ENCODE results near the gene FCHSD2. TPM values are rescaled to one million over a fixed set of nuclear protein-coding genes. Genes with fewer than 3 reads are reported as not detected.
A peak's percentile ranks its signal among the peaks of the same experiment; 100 is the strongest.

FCHSD2 gene
- total and polyA plus RNA-seq, 2 of the 13 experiments (the other 11 are each of a cell fraction or from before 2014, with no cell fraction given): 20.5 to 24.8 TPM

DNA sequence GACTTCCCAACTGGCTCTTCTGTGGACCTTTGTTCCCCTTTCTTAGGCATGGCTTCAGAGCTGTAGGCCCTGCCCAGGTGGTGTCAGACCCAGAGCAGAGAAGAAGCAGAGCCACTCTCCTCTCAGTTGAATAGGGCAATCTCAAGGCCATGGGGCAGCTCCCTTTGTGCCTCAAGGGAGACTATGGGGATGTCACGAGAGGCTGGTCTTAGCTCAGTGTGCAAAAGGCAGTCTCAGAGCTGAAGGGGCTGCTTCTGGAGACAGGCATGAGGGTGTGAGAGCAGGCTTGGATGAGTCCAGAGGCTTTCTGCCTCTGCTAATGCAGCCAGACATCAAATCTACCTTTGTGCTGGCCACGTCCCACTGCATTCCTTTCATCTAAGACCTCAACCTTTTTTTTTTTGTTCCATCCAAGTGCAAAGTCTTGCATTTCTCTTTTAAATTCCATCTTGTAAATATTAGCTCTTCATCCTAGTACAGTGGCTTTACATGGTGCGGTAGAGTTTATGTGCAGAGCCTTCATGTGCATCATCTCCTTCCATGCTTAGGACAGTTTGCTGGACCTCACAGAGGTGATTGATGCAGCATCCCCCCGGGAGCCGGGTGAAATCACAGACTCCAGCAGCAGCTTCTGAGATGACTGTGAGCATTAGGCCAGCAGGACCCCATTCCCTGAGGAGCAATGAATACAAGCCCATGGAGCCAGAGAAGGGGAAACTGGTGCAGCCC is 34.2 kb upstream of the FCHSD2 start (continued):
- TF ChIP-seq ZNF773 (CRISPR knock-in tag; IDR thresholded peaks at IDR 0.05; ENCODE audit: borderline replicate concordance): no peak
- TF ChIP-seq ZNF205 (CRISPR knock-in tag; IDR thresholded peaks at IDR 0.05): no peak
- TF ChIP-seq ZNF451 (CRISPR knock-in tag; IDR thresholded peaks at IDR 0.05): no peak
- 0 out of 2 replicates have a peak, but pooled peaks have one; percentile 2 for TF ChIP-seq CEBPG (CRISPR knock-in tag; IDR thresholded peaks at IDR 0.05)
- TF ChIP-seq SALL1 (CRISPR knock-in tag; IDR thresholded peaks at IDR 0.05): peak; percentile 49
- TF ChIP-seq KDM4B (CRISPR knock-in tag; IDR thresholded peaks at IDR 0.05): 0 out of 2 replicates have a peak, but pooled peaks have one; percentile 18
- TF ChIP-seq KLF9 (CRISPR knock-in tag; IDR thresholded peaks at IDR 0.05; ENCODE audit: low read depth): no peak
- TF ChIP-seq, protein P1, sequence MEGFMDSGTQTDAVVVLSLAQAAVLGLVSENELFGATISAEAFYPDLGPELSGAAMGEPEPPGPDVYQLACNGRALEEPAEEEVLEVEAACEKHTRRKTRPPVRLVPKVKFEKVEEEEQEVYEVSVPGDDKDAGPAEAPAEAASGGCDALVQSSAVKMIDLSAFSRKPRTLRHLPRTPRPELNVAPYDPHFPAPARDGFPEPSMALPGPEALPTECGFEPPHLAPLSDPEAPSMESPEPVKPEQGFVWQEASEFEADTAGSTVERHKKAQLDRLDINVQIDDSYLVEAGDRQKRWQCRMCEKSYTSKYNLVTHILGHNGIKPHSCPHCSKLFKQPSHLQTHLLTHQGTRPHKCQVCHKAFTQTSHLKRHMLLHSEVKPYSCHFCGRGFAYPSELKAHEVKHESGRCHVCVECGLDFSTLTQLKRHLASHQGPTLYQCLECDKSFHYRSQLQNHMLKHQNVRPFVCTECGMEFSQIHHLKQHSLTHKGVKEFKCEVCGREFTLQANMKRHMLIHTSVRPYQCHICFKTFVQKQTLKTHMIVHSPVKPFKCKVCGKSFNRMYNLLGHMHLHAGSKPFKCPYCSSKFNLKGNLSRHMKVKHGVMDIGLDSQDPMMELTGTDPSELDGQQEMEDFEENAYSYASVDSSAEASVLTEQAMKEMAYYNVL (CRISPR knock-in tag; IDR thresholded peaks at IDR 0.05; ENCODE audit: borderline replicate concordance): no peak; the same call in 1 of the 2 replicates
- TF ChIP-seq ZNF160 (CRISPR knock-in tag; IDR thresholded peaks at IDR 0.05): no peak
- TF ChIP-seq ZNF280B (CRISPR knock-in tag; IDR thresholded peaks at IDR 0.05; ENCODE audit: borderline replicate concordance): no peak
- 0 out of 2 replicates have a peak, but pooled peaks have one; percentile 6 for TF ChIP-seq ZNF350 (CRISPR knock-in tag; IDR thresholded peaks at IDR 0.05; ENCODE audit: borderline replicate concordance, low read depth)
- TF ChIP-seq NFYB (CRISPR knock-in tag; IDR thresholded peaks at IDR 0.05): no peak
- TF ChIP-seq, protein P2, sequence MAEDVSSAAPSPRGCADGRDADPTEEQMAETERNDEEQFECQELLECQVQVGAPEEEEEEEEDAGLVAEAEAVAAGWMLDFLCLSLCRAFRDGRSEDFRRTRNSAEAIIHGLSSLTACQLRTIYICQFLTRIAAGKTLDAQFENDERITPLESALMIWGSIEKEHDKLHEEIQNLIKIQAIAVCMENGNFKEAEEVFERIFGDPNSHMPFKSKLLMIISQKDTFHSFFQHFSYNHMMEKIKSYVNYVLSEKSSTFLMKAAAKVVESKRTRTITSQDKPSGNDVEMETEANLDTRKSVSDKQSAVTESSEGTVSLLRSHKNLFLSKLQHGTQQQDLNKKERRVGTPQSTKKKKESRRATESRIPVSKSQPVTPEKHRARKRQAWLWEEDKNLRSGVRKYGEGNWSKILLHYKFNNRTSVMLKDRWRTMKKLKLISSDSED (CRISPR knock-in tag; IDR thresholded peaks at IDR 0.05): no peak
- no peak for TF ChIP-seq NR0B2 (CRISPR knock-in tag; IDR thresholded peaks at IDR 0.05)
- TF ChIP-seq MXD4 (CRISPR knock-in tag; IDR thresholded peaks at IDR 0.05): no peak
- TF ChIP-seq, protein P3, sequence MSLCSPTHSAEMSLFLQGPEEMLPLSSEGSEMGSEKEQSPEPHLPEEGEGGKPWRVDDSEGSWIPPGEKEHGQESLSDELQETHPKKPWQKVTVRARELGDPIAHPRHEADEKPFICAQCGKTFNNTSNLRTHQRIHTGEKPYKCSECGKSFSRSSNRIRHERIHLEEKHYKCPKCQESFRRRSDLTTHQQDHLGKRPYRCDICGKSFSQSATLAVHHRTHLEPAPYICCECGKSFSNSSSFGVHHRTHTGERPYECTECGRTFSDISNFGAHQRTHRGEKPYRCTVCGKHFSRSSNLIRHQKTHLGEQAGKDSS (CRISPR knock-in tag; IDR thresholded peaks at IDR 0.05; ENCODE audit: borderline replicate concordance, low read depth): peak; percentile 6; the same call in 1 of the 2 replicates
- 0 out of 2 replicates have a peak, but pooled peaks have one; percentile 16 for TF ChIP-seq ZSCAN9 (CRISPR knock-in tag; IDR thresholded peaks at IDR 0.05; ENCODE audit: borderline replicate concordance)
- no peak for TF ChIP-seq SMYD3 (CRISPR knock-in tag; IDR thresholded peaks at IDR 0.05)
- TF ChIP-seq EEA1 (CRISPR knock-in tag; IDR thresholded peaks at IDR 0.05; ENCODE audit: borderline replicate concordance): no peak
- TF ChIP-seq KLF11 (CRISPR knock-in tag; IDR thresholded peaks at IDR 0.05): no peak
- TF ChIP-seq ZNF605 (CRISPR knock-in tag; IDR thresholded peaks at IDR 0.05): 0 out of 2 replicates have a peak, but pooled peaks have one; percentile 9
- peak; percentile 60; the same call in 1 of the 2 replicates for TF ChIP-seq ZBTB7B (CRISPR knock-in tag; IDR thresholded peaks at IDR 0.05)
- peak; percentile 62 for TF ChIP-seq TCF7 (IDR thresholded peaks at IDR 0.05; ENCODE audit: low read depth)
- no peak for TF ChIP-seq FLYWCH1 (CRISPR knock-in tag; IDR thresholded peaks at IDR 0.05)
- TF ChIP-seq LBX2 (CRISPR knock-in tag; IDR thresholded peaks at IDR 0.05; ENCODE audit: borderline replicate concordance): no peak
